Loucy (cell line): ENCODE results near the gene GPR153.

Experiments
- H2AFZ ChIP-seq: fragments of 200-600 bp; sonication (generic); 2 replicates; pipeline ENCODE4 v1.6.0; 2016; ENCODE audit warnings: antibody characterized with exemption, mild to moderate bottlenecking, low read length, moderate library complexity
- H3F3A ChIP-seq: fragments of 200-600 bp; 2 replicates; pipeline ENCODE4 v1.6.0; 2016; ENCODE audit warnings: antibody characterized with exemption, low read depth, mild to moderate bottlenecking
- H3K27me3 ChIP-seq: fragments of 200-600 bp; sonication (generic); 2 replicates; pipeline ENCODE4 v1.6.1; 2014; ENCODE audit warnings: low read length, mild to moderate bottlenecking; ENCODE audit not compliant: insufficient read depth, poor library complexity, severe bottlenecking
- H3K36me3 ChIP-seq: fragments of 200-600 bp; sonication (generic); 2 replicates; pipeline ENCODE4 v1.6.1; 2016; ENCODE audit warnings: low read length; ENCODE audit not compliant: insufficient read depth
- H3K4me1 ChIP-seq: fragments of 200-600 bp; sonication (generic); 2 replicates; pipeline ENCODE4 v1.5.1; 2014; ENCODE audit warnings: low read length, mild to moderate bottlenecking; ENCODE audit not compliant: insufficient read depth, poor library complexity, severe bottlenecking
- H3K4me2 ChIP-seq: fragments of 200-600 bp; sonication (generic); 2 replicates; pipeline ENCODE4 v1.6.0; 2014; ENCODE audit warnings: antibody characterized with exemption, low read length, low read depth, mild to moderate bottlenecking; ENCODE audit not compliant: poor library complexity, severe bottlenecking
- H3K4me3 ChIP-seq: fragments of 200-600 bp; sonication (generic); 2 replicates; pipeline ENCODE4 v1.5.1; 2014; ENCODE audit warnings: low read length, mild to moderate bottlenecking, mixed read lengths; ENCODE audit not compliant: poor library complexity, severe bottlenecking
- H3K79me2 ChIP-seq: fragments of 200-600 bp; sonication (generic); 2 replicates; pipeline ENCODE4 v1.6.1; 2014; ENCODE audit warnings: low read length; ENCODE audit not compliant: insufficient read depth
- H3K9ac ChIP-seq: fragments of 200-600 bp; sonication (generic); 2 replicates; pipeline ENCODE4 v1.6.0; 2014; ENCODE audit warnings: mild to moderate bottlenecking, low read depth, low read length, moderate library complexity; ENCODE audit not compliant: poor library complexity, severe bottlenecking
- H3K9me2 ChIP-seq: fragments of 200-600 bp; sonication (generic); replicated peaks from 2 replicates; pipeline ENCODE4 v1.6.1; 2016; ENCODE audit warnings: low read depth, low read length, mixed read lengths
- H3K9me3 ChIP-seq: fragments of 200-600 bp; sonication (generic); 2 replicates; pipeline ENCODE4 v1.6.1; 2014; ENCODE audit warnings: mild to moderate bottlenecking, antibody characterized with exemption, low read length, low read depth; ENCODE audit not compliant: insufficient read depth
- H4K20me1 ChIP-seq: fragments of 200-600 bp; sonication (generic); 2 replicates; pipeline ENCODE4 v1.6.0; 2014; ENCODE audit warnings: antibody characterized with exemption, low read length, mild to moderate bottlenecking; ENCODE audit not compliant: insufficient read depth, poor library complexity, severe bottlenecking
- EZH2phosphoT487 ChIP-seq: fragments of 200-600 bp; IDR thresholded peaks from 2 replicates; pipeline ENCODE4 v1.6.1; 2018; ENCODE audit warnings: antibody characterized with exemption, mild to moderate bottlenecking, moderate library complexity, borderline replicate concordance
- TF ChIP-seq, protein P1 (sequence below): fragments of 200-600 bp; sonication (generic); conservative IDR thresholded peaks from 2 replicates; pipeline ENCODE4 v1.5.1; 2014; ENCODE audit warnings: mild to moderate bottlenecking, antibody characterized with exemption, low read length

Gene GPR153

DNA sequence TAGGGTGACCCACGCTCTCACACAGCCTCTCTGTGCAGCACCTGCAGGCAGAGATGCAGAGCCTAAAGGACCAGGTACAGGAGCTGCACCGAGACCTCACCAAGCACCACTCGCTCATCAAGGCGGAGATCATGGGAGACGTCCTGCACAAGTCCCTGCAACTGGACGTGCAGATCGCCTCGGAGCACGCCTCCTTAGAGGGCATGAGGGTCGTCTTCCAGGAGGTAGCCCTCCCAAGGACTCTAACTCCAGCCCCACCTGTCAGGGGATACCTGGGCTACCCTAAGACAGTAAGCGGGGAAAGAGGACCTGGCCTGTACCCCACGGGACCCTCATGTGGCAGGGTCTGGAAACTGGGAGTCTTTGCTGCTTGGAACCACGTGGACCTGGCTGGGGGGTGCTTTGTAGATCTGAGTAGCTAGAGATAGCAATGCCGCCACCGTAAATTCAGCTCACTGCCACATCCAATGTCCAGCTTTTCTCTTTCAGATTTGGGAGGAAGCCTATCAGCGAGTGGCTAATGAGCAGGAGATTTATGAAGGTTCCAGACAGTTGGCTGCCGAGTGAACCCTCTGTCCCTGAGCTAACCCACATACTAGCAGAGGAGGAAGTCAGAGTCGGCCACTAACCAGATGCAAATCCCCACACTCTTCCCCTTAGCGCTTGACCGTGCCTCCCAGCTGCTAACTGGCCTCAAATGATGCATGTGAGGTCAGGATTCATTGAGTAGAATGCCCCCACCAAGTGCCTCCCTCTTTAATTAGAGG, 48.5 kb downstream of the GPR153 start:
- no peak overlapping the region for H3K4me2 ChIP-seq
- H3K79me2 ChIP-seq = no peaks in the 10 kb centered on the region
- no peak for TF ChIP-seq EZH2phosphoT487
- TF ChIP-seq, protein P1, sequence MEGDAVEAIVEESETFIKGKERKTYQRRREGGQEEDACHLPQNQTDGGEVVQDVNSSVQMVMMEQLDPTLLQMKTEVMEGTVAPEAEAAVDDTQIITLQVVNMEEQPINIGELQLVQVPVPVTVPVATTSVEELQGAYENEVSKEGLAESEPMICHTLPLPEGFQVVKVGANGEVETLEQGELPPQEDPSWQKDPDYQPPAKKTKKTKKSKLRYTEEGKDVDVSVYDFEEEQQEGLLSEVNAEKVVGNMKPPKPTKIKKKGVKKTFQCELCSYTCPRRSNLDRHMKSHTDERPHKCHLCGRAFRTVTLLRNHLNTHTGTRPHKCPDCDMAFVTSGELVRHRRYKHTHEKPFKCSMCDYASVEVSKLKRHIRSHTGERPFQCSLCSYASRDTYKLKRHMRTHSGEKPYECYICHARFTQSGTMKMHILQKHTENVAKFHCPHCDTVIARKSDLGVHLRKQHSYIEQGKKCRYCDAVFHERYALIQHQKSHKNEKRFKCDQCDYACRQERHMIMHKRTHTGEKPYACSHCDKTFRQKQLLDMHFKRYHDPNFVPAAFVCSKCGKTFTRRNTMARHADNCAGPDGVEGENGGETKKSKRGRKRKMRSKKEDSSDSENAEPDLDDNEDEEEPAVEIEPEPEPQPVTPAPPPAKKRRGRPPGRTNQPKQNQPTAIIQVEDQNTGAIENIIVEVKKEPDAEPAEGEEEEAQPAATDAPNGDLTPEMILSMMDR = no peak
- H3K27me3 ChIP-seq = no peaks in the 10 kb centered on the region
- H2AFZ ChIP-seq = no peak overlapping the region
- H3K4me1 ChIP-seq = no peaks in the 10 kb centered on the region
- H3K9ac ChIP-seq = no peak overlapping the region
- no peaks in the 10 kb centered on the region for H3K9me2 ChIP-seq
- no peaks in the 10 kb centered on the region for H3K9me3 ChIP-seq
- no peaks in the 10 kb centered on the region for H3K36me3 ChIP-seq
- H4K20me1 ChIP-seq = no peaks in the 10 kb centered on the region
- no peaks in the 10 kb centered on the region for H3F3A ChIP-seq
- H3K4me3 ChIP-seq = no peak overlapping the region

DNA sequence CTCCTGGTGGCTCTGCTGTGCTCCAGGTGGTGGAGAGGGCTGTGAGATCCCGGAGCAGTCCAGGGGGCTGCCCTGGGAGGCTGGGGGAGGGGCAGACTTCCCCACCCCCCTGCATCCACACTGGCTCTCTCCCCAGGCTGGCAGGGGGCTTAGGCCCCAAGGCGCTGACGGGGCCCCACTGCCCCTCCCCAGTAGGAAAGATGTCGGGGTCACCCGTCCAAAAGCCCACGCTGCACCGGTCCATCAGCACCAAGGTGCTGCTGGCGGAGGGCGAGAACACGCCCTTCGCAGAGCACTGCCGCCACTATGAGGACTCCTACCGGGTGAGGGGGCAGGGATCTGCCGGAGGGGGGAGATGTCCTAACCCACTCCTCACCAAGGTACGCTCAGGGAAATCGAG, 49.2 kb downstream of the GPR153 start:
- no peak overlapping the region for H3K4me2 ChIP-seq
- no peaks in the 10 kb centered on the region for H3K27me3 ChIP-seq
- H3K4me1 ChIP-seq = no peaks in the 10 kb centered on the region
- H3F3A ChIP-seq = no peaks in the 10 kb centered on the region
- no peaks in the 10 kb centered on the region for H3K9me2 ChIP-seq
- H3K4me3 ChIP-seq = no peak overlapping the region
- H3K79me2 ChIP-seq = no peaks in the 10 kb centered on the region
- H3K9ac ChIP-seq = no peak overlapping the region
- no peaks in the 10 kb centered on the region for H3K9me3 ChIP-seq
- H4K20me1 ChIP-seq = no peaks in the 10 kb centered on the region
- no peaks in the 10 kb centered on the region for H3K36me3 ChIP-seq
- no peak overlapping the region for H2AFZ ChIP-seq
- TF ChIP-seq EZH2phosphoT487 = no peak
- TF ChIP-seq, protein P1 = no peak

DNA sequence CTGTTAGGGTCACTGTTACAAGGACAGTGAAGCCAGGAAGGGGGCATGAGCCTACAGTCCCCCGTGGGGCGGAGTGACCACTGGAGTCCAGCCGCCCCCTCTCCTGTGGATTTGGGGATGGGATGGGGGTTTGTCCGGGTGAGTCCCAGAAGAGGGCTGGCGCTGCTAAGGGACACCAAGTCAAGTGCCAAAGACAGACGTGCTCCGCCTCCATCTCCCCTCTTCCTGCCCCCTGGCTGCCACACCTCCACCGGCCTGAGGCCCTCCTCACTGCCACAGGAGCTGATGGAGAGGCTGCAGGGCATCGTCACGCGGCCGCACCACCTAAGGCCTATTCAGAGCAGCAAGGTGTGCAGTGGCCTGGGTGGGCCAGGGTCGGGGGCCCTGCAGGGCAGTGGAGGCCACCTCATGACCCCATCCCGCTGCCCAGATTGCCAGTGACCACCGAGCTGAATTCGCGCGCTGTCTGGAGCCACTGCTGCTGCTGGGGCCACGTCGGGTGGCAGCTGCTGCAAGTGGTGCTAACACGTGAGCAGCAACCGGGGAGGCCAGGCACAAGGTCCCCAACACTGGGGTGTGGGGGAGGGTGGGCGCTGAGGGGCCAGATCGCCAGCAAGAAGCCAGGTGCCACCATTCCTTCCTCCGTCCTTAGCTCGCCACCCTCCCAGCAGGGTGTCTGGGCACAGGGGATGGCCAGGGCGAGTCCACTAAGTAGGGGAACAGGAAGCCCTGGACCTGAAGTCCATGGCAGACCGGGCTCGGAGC, 50.1 kb downstream of the GPR153 start:
- Histone ChIP-seq H4K20me1 (no peaks in the 10 kb centered on the region), H3K9me2 (no peaks in the 10 kb centered on the region), H3K9ac (no peak overlapping the region), H3K79me2 (no peaks in the 10 kb centered on the region), H3K4me3 (no peak overlapping the region), H3K27me3 (no peaks in the 10 kb centered on the region), H3K4me1 (no peaks in the 10 kb centered on the region), H3K9me3 (no peaks in the 10 kb centered on the region), H3F3A (no peaks in the 10 kb centered on the region), H3K4me2 (no peak overlapping the region), H2AFZ (no peak overlapping the region), H3K36me3 (no peaks in the 10 kb centered on the region)
- TF ChIP-seq, protein P1 = no peak
- no peak for TF ChIP-seq EZH2phosphoT487
